ENCODE data around the gene PSENEN.

DNA sequence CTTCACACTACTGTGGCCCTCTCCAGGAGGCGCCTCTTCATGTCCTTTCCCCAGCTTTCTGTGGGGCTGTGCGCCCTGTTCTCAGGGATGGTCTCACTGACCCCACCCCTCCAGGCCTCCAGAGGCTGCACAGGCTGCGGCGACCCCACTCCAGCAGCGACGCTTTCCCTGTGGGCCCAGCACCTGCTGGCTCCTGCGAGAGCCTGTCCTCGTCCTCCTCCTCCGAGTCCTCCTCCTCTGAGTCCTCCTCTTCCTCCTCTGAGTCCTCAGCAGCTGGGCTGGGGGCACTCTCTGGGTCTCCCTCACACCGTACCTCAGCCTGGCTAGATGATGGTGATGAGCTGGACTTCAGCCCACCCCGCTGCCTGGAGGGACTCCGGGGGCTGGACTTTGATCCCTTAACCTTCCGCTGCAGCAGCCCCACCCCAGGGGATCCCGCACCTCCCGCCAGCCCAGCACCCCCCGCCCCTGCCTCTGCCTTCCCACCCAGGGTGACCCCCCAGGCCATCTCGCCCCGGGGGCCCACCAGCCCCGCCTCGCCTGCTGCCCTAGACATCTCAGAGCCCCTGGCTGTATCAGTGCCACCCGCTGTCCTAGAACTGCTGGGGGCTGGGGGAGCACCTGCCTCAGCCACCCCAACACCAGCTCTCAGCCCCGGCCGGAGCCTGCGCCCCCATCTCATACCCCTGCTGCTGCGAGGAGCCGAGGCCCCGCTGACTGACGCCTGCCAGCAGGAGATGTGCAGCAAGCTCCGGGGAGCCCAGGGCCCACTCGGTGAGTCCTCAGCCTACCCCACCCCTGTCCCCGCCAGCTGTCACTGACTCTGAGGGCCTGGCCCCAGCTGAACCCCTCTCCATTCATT is 41.1 kb downstream of the PSENEN start:
- TF ChIP-seq, protein P1, sequence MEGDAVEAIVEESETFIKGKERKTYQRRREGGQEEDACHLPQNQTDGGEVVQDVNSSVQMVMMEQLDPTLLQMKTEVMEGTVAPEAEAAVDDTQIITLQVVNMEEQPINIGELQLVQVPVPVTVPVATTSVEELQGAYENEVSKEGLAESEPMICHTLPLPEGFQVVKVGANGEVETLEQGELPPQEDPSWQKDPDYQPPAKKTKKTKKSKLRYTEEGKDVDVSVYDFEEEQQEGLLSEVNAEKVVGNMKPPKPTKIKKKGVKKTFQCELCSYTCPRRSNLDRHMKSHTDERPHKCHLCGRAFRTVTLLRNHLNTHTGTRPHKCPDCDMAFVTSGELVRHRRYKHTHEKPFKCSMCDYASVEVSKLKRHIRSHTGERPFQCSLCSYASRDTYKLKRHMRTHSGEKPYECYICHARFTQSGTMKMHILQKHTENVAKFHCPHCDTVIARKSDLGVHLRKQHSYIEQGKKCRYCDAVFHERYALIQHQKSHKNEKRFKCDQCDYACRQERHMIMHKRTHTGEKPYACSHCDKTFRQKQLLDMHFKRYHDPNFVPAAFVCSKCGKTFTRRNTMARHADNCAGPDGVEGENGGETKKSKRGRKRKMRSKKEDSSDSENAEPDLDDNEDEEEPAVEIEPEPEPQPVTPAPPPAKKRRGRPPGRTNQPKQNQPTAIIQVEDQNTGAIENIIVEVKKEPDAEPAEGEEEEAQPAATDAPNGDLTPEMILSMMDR (IDR thresholded peaks at IDR 0.05 in 4 of 5, conservative IDR thresholded peaks at IDR 0.05 in 1 of 5): no peak
- no peak for TF ChIP-seq POLR2A (IDR thresholded peaks at IDR 0.05)

Data from gastrocnemius medialis (tissue), 4 donors.